Stimulated activated CD8-positive, alpha-beta memory T cell treated with anti-CD3 and anti-CD28 coated beads, Interleukin-15, amount 100 ng/mL, for 48 hours (primary cell): ENCODE data around the gene MED28.
"Not testable (repeated sequence)": the region's sequence is repeated elsewhere in the genome, so short reads cannot be mapped to it uniquely, and the experiment has no call there.

Experiments used
- DNase-seq, 2 donors: peaks; one replicate each; pipeline ENCODE4 v3.0.0-alpha.2; 2020; ENCODE audit warnings: low read depth in 2 of 2

MED28 gene

DNA sequence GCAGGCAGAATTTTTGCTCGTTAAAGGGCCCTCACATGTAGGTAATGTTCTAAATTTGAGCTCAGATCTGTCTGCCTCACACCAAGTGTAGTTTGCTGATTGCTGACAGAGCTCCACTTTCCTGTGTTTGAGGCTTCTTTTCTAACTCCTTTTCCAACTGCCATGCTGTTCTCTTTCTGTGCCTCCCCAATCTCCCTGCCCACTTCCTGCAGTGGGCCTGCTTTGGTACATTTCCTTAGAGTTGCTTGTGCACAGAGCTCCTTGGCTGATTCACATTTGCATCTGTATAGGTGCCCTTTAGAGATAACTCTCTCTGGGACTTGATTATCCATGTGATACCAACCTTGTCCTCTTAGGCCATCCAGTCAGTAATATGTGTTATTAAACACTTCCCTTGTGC, 4.5 kb downstream of the MED28 start:
- DNase-seq: no peak

DNA sequence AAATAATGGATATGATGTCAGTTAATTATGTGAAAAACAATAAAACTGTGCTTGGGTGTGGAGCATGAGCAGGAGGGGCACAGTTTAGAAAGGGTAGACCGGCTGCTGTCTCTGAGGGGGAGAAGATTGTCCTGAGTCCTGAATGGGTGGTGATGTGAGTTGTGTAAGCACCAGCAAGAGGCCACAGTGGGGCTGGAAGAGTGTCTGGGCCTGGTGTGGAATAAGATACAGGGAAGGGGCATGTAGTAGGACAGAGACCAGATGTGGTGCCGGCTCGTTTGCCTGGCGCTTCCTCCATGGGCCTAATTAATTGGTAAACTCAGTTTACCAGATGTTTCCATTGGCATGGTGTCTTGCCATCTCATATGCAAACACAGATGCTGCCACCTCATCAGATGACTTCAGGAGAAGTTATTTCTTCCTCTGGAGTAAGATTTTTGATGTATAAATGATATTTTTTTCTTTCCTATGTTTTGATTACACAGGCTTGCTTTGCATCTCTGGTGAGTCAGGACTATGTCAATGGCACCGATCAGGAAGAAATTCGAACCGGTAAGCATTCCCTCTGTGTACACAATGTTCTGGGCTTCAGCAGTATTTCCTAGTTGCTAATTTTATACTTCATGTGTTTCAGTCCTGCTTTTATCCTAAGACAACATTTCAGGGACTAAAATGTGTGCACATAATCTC, 5.1 kb downstream of the MED28 start:
- no peak for DNase-seq

DNA sequence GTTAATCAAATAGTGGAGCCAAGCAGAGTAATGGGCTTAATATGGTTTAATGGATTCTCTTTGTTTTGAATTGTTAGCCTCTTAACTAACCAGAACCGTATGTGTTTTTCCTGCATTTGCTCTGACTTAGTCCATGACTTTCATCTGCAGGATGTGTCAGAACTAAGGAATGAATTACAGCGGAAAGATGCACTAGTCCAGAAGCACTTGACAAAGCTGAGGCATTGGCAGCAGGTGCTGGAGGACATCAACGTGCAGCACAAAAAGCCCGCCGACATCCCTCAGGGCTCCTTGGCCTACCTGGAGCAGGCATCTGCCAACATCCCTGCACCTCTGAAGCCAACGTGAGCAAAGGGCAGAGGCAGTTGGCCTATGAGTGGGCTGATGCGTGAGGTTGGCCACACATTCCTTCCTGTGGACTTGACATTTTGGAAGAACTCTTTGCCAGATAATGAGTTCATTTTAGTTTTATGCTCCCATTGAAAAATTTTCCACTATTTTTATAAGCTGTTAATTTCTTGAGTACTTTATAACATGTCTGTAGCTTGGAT, 9.1 kb downstream of the MED28 start:
- no peak for DNase-seq

DNA sequence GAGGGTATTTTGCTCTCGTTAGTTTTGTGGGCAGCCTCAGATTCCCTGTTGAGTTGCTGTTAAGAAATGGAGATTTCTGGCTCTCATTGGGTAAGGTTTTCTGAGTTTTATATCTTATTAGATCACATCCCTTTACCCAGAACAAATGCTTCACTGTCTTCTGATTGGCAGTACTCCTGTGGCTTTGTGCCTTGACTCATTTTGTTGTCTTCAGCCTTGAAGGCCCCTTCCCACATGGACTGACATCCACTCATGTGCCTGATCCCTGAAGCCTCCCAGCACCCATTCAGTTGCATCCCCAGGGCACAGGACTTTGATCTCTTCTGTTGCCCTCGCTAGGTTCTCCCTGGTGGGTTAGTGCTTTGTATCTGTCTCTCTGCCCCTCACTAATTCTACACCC, 10.4 kb downstream of the MED28 start:
- no peak for DNase-seq

DNA sequence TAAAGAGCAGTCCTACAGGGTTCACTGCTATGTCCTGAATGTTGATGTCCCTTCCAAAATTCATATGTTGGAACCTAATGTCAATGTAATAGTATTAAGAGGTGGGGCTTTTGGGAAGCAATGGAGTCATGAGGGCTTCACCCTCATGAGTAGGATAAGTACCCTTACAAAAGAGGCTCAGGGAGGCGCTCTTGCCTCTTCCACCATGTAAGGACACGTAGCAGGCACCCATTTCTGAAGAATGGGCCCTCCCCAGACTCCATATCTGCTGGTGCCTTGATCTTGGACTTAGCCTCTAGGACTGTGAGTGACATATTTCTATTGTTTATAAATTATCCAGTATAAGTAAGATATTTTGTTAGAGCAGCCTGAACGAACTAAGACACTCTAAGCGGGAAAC, 15.8 kb downstream of the MED28 start:
- DNase-seq: no peak

DNA sequence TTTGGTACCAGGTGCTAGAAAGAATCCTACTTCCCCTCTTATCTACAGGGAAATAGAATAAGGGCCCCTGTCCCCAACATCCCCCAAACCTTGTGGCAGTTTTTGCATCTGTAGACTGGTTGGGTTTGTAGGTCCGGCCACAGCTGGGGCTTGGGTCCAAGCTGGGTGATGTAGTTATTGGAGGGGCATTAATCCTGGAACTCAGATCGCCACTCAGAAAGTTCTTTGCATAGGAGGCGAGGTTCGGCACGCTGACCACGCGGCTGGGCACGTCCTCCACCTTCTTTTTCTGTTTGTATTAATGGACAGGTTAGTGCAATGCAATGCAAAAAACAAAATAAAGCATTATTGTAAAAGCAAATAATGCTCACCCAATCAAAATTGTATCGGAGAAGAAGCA, 19.2 kb downstream of the MED28 start:
- no peak for DNase-seq

DNA sequence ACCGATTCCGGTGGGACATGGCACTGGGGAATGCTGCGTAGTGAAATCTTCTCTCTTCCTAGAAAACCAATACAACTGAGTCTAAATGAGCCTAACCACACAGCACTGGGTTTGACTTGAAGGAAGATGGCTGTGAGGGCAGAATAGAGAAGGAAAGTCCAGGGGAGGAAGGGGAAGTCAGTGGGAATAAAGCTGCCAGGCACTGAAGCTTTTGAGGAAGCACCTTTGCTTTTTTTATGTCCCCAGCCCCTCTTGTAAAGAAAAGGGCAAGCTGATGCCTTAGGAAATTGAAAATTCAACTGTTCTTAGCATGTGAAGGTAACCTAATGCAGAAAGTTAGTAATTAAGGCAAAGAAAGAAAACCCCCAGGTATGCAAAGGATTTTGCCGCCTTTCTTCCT, 20.6 kb downstream of the MED28 start:
- no peak for DNase-seq

DNA sequence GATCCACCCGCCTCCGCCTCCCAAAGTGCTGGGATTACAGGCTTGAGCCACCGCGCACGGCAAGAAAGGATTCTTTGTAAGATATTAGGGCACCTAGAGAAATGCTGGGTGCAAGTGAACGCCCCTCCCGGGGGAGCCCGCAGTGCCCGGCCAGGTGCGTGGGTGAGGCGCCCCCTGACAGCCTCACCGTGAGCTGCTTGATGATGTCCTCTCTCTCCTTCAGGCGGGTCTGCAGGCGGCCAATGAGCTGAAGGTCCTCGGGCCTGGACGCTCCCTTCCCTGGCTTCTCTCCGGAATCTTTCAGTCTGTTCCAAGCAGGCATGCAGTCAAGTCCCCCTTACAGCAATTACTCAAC, 21.9 kb downstream of the MED28 start:
- no peak for DNase-seq

DNA sequence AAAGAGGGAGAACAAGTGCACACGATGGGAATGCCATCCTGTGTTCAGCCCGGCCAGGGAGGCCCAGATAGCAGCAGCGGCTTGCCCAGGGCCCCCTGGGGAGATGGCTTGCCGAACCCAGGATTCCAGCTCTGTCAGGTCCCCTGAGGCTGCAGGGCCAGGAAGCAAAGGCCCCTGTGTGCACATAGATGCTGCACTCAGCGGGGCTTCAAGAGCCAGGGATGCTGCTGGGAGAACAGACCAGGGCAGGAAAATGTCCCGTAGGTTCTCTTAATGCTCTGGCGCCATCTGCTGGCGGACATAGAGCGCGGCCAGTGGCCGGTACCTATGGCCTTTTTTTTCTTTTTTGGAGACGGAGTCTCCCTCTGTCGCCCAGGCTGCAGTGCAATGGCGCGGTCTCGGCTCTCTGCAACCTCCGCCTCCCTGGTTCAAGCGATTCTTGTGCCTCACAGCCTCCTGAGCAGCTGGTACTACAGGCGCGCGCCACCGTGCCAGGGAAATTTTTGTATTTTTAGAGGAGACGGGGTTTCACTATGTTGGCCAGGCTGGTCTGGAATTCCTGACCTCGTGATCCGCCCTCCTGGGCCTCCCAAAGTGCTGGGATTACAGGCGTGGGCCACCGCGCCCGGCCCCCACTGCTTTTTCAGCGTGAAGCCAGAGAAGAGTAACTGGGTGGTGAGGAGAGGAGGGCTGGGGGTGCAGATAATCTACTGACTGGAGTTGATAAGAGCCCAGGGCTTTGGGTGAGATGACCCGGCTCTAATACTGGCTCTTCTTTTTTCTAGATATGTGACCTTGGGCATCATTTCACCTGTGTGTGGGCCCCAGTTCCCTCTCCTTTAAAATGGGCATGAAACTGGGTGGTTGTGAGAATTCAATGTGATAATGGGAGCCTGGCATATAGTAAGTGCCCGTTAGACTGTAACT, 22.5 kb downstream of the MED28 start:
- peak; percentile 38 to 41 for DNase-seq

DNA sequence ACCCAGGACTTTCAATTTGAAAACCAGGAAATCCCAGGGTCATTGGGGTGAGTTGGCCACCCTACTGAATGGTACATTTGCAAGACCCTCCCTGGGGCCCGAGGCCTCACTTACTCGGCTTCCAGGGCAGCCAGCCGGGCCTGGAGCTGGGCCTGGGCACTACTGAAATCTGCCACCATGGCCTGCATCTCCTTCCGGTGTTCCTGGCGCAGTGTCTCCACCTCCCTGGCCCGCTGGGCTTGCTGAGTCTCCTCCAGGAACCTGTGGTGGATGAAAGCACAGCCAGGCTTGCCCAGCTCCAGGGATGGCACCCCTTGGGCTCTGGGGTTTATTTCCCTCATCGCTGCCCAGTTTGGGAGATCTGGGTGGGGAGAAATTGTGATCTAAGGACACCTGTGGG, 24.7 kb downstream of the MED28 start:
- DNase-seq: no peak

DNA sequence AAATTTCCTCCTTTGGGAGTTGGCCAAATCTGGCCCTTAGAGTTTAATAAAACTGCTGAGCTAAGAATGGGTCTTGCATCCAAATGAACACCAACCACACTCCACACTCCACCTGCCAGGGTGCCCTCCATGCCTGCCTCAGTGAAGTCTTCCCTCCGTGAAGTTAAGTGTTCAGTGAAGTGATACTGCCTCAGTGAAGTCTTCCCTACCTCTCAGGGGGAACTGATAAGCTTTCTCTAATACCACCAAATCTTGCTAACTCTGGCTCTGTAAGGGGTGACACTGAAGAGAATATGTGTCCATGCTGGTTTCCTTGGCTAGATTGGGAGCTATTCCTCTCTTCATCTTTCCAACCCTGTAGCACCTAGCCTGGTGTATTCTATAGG, 27.9 kb downstream of the MED28 start:
- DNase-seq: no peak

DNA sequence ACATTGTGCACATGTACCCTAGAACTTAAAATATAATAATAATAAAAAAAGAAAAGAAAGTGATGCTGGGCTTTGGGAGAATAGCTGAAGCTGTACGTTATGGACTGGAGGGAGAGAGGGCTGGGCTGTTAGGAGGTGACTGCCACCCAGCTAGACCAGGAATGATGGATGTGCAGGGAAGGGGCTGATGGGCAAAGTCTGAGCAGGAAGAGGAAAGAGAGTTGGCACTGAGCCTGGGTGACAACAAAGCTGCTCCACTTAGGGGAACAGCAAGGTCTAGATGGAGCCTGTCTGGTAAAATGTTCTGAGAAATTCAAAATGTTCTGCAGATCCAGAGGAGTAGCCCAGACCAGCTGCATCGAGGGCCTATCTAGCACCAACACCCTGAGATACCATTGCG, 32.3 kb downstream of the MED28 start:
- DNase-seq: no peak

DNA sequence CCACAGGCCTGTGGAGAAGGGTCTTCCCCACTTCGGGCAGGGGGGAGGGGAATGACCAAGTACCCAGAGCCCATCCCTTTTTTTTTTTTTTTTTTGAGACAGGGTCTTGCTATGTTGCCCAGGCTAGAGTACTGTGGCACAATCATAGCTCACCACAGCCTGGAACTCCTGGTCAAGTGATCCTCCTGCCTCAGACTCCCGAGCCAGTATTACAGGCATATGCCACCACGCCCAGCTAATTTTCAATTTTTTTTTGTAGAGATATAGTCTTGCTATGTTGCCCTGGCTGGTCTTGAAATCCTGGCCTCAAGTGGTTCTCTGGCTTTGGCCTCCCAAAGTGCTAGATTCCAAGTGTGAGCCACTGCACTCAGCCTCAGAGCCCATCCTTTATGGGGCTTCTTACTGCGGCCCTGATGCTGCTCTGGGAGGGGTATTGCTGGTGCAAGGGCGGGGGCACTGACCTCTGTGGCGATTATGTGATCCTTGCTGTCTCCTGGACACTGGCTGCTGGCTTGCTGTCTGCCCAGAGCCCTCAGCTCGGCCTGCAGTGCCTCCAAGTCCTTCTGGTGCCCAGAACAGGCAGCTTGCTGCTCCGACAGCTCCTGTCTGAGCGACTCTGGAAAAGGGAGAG, 32.9 kb downstream of the MED28 start:
- no peak for DNase-seq

DNA sequence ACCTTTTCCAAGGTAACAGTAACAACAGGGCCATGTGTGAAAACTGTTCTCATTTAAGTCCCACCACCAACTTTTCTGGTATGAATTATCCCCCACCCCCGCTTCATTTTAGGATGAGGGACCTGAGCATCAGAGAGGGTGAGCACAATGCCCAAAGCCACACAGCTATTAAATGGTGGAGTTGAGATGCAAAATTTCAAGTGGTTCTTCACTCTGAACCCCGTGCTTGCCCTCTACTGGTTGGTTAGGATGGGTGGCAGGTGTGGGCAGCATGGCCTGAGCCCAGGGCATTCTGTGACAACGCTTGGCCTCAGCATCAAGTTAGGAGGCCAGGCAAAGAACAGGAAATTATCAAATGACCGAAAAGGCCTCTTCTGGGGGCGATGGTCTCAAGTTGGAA, 33.5 kb downstream of the MED28 start:
- DNase-seq: no peak

DNA sequence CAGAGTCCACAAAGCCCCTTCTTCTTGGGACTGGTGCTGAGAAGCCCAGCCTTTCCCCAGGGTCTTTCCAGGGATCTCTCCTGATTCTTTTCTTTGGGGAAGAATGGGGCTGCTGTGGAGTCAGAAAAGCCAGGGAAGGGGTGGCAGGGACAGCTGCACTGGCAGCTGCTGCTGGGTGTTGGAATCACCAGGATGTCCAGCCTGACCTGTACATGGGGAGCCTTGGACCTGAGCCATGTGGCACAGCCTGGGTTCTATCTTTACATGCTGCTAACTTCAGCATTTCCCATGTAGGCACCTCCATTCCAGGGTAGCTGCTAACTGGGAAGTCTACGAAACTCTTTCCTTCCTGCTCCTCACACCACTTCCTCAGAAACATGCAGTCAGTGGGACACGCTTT, 36.0 kb downstream of the MED28 start:
- no peak for DNase-seq

DNA sequence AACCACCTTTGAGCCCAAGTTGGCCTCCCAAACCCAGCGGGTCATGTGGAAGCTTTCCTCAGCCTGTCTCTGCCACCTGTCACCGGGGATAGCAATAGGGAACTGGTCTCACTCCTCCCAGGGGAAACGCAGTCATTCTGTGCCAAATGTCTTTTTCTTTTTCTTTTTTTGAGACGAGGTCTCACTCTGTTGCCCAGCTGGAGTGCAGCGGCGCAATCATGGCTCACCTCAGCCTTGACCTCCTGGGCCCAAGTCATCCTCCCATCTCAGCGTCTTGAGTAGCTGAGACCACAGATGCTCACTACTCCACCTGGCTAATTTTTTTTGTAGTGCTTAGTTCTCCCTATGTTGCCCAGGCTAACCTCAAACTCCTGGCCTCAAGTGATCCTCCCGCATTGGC, 40.3 kb downstream of the MED28 start:
- no peak for DNase-seq

DNA sequence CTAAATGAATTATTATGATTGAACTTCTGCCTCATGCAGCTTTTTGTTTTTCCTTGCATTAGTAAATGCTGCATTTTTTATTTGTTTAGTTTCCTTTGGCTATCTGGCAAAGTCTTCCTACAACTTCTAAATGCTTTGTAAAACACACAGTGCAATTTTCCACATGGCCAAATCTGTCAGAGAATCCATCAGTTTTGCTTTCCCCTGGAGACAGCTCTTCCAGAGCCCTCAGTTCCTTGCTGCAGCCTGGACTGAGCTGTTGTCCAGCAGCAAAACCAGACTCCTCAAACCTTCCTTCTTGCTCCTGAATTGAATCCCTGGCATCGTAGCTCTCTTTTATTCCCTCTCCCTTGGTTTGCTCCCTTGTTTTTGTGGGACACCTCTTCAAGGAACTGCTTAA, 42.6 kb downstream of the MED28 start:
- no peak for DNase-seq

DNA sequence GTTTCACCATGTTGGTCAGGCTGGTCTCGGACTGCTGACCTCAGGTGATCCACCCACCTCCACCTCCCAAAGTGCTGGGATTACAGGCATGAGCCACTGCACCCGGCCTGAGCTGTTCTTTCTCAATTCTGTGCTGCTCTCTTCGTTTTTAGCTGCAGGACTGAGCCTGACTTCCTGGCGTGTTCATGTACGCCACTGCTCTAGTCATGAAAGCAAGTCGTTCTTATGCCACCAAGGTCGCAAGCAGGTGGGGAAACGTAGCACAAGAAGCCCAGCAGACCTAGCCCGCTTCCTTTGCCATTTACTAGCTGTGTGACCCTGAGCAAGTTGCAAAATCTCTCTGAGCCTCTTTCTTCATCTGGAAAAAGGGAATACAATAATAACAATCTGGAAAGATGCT, 43.4 kb downstream of the MED28 start:
- DNase-seq: no peak

DNA sequence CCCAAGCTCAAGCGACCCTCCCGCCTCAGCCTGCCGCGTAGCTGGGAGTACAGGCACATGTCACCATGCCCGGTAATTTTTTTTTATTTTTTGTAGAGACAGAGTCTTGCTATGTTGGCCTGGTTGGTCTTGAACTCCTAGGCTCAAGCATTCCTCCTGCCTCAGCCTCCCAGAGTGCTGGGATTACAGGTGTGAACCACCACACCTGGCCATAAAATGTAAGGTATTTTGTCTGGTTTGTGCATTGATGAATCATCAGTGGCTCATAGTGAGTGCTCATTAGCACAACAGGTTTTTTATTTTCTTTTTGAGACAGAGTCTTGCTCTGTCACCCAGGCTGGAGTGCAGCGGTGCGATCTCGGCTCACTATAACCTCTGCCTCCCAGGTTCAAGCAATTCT, 44.8 kb downstream of the MED28 start:
- DNase-seq: not testable (repeated sequence)

DNA sequence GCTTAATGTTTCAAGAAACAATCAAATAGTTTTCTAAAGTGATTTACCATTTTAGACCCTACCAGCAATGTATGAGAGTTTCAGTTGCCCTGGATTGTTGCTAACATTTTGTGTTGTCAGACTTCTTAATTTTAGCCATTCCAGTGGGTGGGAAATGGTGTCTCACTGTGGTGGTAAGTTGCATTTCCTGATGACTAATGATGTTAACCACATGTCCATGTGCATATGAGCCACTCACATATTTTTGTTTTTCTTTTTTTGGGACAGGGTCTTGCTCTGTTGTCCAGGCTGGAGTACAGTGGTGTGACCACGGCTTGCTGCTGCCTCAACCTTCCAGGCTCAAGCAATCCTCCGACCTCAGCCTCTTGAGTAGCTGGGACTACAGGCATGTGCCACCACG, 48.3 kb downstream of the MED28 start:
- DNase-seq: no peak

DNA sequence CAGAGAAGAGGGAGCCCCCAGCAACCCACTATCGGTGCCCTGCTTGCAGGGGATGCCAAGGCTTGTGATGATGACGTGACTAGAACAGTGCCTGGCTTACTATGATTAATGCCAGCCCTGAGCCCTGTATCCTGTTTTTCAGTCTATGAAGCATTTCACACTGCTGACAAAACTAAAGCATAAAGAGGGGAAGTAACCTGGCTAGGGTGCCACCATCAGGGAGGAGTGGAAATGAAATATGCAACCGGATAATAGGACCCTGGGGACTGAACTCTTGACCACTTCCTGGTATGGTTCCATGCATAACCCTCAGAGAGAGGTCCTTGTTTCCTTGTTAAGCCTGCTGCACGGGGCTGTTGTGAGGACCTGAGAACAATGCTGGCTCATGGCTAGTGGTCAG, 50.3 kb downstream of the MED28 start:
- DNase-seq: no peak

DNA sequence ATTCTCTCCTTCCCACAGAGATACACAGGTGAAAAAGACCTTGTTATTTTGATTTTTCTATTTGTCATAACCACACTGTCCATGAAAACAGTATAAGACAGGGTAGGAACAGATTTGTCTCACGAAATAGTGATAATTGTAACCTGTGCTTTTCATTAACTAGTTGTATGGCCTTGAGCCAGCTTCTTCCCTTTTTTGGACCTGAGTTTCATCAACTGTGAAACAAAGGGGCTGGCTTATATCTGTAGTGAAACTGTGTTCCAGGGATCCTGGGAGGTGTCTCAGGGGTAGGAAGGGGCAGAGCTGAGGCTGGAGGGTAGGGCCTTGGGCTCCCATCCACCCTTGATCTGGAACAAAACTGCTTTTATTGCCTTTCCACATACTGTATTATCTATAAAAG, 50.9 kb downstream of the MED28 start:
- DNase-seq: no peak

DNA sequence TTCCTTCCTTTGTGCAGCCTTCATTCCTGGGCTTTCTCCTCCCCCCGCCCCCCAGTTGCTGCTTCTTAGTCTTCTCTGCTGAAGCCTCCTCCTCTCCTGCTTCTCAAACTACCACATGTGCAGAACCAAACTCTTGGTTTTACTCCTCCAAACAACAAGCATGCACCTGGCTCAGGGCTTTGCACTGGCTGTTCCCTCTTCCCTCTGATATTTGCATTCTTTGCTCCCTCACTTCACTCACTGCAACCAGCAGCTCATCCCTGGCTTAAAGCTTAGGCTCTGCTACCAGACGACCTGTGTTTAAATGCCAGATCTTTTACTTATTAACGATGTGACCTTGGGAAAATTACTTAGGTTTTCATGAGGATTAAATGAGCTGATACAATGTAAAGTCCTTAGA, 51.4 kb downstream of the MED28 start:
- no peak for DNase-seq
